HG03064 (cell line): ENCODE measurements around the gene ROR1.

Experiments
- ATAC-seq: cut with Tn5 transposase; IDR thresholded peaks from one replicate; pipeline ENCODE4 v1.9.1; 2021; ENCODE audit warnings: low read depth; ENCODE audit not compliant: unreplicated experiment

The ROR1 gene

DNA sequence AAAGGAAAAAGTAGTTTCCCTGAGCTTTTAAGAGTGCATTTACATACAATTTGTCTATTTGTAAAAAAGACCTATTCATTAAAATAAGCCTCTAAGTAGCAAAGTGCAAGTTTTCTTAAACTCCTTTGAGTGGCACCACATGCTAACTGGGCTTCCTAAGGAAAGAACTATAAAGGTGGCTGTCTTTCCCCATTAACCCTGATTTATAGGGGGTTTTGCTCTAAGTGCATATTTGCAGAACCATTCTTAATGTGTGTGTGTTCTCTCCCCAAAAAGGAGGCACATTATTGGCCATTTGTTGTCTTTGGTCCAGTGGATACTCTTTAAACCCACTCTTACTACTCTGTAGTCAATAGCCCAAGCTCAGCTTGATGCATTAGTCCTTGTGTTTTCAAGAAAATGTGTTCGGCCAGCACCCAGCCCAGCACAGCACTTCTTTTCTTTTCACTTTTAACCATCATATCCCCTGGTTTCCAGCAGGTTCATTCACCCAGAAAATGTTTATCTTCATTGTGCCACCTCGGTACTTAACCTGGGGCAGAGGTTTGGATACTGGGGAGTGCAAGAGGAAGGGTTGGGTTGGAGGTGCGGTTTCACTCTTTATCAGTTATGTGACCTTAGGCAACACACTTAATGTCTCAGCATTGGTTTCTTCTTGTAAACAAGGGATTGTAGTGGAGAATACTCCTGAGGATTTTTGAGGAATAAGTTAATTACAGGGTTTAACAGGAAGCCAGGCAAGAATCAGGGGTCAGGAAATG, 267.7 kb downstream of the ROR1 start:
- ATAC-seq = no peak

DNA sequence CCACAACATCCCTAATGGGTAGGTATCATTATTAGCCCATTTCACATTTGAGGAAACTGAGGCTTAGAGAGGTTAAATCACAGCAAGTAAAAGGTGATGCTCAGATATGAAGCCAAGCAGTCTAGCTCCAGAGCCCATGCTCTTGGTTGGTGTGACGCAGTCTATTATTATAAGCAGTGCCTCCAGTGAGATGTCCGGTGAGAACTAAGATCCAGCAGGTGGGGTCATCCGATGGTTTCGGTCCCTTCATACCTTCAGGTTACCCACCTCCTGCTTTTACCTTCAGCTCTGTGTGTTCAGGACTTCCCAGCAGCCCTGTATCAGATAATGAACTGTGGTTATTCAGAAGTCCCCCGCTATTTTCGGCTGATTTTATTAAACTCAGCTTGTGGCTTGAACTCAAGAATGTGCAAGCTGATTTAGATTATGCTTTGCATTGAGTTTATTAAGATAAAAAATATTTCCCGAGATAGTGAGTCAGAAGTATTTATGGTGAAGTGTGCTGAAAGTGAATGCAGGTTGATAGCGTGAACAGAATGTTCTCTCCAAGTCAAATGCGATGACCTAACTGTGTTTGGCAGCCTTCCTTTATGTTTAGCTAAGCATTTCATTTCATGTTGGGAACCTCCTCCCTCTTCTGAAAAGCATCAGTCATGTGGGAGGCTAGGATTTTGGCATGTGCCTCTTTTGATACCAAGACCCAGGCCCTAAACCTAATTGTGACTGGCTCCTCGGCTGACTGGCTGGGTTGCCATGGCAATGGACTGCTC, 268.7 kb downstream of the ROR1 start:
- no peak for ATAC-seq

DNA sequence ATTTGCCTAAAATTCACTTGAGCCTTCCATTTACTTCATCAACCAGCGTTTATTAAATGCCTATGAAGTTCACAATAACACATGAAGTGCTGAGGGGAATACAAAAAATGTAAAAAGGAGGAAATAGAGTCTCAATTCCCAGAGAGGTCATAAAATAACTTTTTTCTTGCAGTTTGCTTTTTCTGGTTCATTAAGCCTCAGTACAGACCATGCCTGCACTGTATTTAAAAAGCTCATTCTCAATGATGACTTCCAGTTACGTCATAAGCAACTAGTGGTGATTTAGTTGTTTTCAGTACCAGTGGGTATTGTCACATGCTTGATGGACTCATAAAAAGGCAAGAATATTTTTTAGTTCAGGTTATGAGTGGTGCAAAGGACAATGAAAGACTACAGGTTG, 269.5 kb downstream of the ROR1 start:
- no peak for ATAC-seq

DNA sequence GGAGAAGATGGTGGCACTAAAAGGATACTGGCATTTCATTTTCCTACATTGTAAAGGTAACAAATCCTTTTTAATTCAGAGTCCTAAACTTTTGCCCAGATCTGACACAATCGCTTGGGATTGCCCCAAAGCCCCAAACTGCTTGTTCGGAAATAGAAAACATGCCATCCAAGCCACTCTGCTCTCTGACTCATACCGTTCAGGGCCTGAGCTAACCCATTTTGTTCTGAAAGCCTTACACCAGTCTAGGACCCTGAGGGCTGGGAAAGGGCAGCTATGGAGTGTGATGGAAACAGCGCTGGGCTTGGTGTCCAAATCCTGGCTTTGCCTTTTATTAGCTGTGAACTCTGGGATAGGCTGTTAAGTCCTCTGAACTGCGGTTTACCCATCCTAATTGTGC, 270.2 kb downstream of the ROR1 start:
- ATAC-seq = no peak

DNA sequence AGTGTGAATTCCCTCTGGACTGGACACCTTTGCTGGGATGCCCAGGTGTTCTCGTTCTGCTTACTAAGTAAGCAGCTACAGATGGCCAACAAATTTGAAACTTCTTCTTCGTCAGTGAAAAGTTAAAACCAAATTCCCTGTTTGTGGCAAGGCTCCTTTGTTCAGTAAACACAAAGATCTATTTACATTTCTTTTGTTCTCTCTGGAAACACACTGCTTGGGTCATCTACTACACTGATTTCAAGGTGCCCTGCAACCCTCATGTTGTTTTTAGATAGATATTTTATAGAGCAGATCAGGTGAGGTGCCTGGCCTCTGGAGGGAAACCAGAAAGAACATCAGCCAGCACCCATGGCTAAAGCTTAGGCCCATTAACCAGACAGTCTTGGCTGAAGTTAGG, 272.4 kb downstream of the ROR1 start:
- ATAC-seq = no peak

DNA sequence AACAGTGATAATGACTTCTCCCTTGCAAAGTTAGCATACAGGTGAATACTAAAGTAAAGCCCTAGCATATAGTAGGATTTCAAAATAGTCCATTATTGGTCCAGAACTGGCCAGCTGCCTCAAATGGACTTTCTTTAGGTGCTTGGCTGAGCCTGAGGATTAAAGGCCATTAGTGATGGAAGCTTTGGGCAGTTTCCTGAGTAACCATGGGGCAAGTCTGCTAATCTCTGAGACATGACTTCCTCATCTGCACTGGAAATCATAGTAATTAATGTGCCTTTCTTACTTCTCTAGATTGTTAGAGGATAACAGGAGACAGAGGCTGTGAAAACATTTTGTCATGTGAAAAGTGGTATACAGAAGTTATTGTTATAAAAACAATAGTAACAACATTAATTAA, 273.1 kb downstream of the ROR1 start:
- no peak for ATAC-seq

DNA sequence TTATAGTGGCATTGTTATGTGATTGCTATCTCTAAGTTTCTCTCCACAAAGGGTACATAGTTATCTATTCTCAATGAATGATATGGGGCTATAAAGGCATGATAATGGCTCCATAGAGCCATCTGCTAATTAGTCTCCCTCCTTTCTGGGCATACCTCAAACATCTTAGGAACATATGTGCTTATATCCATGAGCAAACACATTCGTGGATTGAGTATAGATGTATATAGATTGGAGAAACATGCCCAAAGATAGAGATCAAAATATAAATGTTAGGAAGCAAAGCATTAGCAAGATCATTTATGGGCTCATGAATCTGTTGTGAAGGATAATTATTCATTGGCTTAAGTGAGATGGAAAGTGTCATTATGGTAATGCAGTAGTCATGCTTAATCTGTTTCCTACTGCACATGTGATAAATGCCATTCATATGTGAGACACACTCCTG, 273.8 kb downstream of the ROR1 start:
- ATAC-seq = no peak

DNA sequence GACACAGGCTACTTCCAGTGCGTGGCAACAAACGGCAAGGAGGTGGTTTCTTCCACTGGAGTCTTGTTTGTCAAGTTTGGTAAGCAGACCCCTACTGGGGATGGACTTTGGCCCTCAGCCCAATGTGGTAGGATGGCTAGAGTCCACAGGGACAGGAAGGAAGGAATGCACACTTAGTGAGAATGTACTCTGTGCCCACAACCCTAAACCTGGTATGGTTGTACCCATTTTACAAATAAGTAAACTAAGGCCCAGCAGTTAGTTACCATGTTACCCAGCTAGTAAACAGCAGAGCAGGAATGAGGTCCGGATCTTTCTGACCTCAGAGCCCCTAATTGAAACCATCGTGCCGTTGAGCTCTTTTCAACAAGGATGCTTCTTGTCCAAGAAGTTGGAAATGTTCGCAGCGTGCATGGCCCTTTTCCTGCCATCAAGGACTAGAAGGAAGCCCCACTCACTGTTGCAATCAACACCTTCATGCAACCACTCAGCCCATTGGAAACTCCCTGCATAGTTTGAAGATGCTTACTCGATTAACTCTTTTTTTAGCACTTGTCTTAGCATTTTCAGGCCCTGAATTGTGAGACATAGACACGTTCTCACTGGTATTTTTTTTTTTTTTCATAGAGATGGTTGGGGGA, 276.2 kb downstream of the ROR1 start:
- no peak for ATAC-seq

DNA sequence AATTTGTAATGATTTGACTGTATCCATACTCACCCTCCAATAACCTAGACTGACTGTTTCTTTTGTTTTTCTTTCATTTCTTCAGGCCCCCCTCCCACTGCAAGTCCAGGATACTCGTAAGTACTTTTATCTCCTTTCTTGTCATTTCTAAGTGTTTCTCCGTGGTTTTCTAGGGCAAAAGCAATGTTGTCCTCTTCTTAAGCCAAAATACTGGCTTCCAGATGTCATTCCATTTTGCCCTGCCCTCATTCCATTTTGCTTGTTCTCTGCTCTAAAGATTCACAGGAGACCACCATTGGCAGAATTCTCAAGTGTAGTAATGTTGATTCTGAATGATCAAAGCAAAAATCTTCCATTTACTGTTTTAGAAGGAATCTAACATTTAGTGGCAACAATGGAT, 276.8 kb downstream of the ROR1 start:
- no peak for ATAC-seq

DNA sequence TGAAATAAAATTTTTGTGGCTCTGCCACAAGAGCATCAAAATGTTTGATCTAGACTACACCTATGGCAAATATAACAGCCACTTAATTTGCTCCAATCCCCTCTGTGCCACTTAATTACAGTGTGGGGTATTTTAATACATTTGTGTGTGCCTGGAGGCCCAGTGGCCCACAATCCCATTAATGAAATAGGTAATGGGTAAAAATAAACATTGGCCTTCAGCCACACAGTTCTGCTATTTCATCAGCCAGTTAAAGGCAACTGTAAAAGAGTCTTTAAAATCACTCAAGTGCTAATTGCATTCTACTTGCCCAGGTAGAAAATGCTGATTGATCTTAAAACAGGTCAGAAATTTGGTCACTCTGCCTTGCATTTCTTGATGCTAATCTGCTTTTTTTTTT, 278.0 kb downstream of the ROR1 start:
- ATAC-seq = no peak

DNA sequence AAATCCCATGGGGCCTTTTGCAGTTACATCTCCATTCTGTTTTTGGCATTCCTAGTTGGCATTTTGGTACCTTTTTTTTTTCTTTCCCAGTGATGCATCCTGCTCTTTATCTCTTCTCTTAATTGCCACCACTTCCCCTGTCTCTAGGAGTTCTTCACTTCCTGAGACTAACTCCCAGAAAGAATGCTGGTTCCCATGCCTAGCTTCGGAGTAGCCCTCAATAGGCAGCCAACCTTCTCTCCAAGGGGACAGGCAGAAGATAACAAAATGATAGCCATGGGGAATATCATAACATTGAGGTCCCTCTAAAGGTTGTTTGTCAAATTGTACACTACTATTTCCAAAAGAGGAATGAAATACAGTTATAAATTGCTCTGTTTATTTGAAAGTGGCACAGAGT, 279.0 kb downstream of the ROR1 start:
- no peak for ATAC-seq

DNA sequence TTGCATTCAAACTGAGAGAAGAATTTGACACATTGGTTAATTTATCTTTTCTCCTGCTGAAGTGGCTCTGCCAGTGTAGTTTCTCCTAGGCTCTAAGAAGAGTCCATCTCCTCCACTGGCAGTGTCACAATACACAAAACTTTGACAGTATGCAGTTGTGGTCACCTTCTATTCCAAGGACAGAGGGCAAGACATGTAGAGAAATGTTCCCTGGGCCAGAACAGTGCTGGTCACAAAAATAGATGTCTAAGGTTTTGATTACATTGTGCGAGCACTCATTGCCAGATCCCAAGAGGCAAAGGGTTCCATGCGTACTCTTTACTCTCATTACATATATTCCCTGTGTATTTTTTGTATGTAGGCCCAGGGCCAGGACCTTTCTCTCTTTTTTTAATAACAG, 281.5 kb downstream of the ROR1 start:
- ATAC-seq = no peak

DNA sequence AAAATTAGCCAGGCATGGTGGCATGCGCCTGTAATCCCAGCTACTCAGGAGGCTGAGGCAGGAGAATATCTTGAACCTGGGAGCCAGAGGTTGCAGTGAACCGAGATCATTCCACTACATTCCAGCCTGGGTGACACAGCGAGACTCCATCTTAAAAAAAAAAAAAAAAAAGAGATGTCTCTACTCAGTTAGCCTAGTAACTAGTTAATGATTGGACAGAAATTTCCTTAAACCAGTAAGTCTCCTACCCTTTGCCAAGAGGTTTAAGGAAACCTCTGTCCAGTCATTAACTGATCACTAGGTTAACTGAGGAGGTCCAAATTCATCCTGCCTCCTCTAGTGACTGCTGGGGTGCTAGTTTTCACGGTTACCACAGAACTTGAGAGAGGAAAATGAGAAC, 285.7 kb downstream of the ROR1 start:
- ATAC-seq = no peak

DNA sequence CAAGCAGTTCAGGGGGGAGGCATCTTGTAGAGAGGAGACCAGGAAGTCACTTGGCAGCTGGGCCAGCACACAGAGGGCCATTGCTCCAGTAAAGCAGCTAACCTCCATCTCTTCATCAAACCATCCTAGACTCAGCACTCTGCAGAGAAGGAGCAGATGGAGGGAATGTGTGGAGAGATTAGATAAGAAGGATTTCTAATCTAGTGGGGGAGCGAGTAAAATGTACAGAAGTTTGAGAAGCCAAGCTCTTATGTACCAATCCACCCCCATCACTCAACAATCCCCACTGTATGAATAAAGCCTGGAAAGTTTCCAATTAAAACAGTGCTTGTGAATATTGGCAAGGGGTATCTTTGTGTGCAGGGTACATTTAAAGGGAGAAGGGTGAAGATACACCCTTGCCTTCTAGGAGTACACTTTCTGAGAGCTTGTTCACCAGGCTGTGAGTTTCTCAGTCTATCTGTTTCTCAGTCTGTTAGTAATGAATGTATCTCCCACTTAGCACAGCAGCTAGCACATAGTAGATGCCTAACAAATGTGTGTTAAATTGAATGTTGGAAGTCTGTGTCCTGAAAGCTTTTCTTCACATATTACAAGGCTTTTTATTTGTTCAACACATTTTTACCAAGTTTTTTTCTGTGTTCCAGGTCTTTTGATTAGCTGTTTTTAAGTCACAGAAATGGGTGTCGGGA, 286.9 kb downstream of the ROR1 start:
- ATAC-seq = no peak

DNA sequence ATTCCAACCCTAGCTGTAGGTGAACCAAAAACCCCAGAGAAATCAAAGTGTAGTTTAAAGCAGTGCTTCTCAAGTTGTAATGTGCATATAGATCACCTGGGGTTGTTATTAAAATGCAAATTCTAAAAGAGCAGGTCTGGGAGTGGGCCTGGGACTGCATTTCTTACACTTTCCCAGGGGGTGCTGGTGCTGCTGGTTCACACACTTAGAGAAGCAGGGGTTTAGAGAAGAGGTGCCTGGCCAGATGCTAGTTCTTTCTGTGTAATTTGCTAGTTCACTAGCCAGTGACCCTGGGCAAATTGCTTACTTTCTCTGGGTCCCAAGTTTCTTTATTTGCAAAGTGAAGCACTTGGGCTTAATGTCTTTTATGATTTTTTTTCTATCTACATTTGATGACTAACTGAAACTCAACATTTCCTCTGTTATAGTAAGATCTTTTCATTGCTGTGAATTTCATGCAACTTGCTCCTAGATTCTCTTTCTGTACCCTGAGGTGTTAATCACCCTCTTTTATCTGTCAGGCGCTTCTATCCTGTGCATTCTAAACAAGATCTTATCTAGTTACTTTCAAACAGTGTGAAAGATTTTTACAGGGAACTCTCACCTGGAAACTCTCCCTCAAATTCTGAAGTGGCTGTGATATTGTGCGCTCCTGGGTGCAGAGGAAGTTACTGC, 287.8 kb downstream of the ROR1 start:
- no peak for ATAC-seq

DNA sequence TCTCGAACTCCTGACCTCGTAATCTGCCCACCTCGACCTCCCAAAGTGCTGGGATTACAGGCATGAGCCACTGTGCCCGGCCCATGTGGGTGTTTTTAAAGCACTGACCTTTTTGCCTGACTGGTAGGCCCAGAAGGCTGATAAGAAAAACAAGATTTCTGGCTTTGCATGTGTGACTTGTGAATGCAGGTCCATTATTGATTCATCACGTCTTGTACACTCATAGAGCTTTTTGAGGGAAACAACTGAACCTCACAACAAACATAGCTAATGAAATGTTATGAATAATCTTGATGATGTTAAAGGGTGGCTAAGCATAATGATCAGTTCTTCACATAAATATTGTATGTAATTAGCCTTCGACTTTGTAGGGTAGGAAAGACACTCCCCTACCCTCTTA, 288.7 kb downstream of the ROR1 start:
- no peak for ATAC-seq

DNA sequence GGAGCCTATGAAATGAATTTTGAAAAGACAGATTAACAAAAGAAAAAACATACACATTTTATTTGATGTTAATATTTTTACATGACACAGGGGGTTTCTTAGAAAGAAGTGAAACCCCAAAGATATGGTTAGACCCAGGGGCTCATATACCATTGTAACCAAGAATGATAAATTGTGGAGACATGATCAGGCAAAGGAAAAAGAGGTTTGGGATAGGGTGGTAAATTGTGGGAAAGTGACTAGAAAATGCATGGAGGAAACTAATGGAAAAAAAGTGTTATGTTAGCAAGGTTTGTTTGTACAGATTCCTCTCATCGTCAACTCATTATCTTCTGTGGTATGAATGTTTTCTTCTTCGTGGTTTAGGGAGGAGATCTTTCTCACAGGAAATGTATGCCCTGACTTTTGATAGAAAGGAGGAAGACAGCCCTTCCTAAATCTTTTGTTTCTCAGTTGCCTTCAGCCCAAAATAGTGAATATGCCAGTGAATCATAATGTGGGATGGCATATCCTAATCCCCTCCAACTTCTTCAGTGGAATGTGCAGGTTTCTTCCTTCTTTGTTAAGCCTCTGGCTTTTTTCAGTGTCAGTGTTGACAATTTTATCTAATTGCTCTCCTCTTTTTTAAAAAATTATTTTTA, 289.2 kb downstream of the ROR1 start:
- no peak for ATAC-seq

DNA sequence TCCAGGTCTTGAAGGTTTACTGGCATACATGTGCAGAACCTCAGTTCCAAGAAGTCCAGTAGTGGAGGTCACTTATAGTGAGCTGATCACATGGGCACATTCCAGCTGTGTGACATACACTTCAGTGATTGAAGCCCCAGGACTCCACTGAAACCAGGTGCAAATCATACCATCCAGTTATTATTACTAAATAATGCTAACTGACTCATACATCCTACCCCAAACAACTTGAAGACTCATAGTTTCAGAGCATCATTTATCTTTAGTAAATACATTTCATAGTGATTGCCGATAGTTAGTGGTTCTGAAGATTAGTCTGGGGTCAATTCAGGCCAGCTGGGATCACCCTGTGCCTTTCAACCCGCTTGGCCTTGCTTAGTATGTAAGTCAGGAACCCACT, 291.8 kb downstream of the ROR1 start:
- ATAC-seq = no peak

DNA sequence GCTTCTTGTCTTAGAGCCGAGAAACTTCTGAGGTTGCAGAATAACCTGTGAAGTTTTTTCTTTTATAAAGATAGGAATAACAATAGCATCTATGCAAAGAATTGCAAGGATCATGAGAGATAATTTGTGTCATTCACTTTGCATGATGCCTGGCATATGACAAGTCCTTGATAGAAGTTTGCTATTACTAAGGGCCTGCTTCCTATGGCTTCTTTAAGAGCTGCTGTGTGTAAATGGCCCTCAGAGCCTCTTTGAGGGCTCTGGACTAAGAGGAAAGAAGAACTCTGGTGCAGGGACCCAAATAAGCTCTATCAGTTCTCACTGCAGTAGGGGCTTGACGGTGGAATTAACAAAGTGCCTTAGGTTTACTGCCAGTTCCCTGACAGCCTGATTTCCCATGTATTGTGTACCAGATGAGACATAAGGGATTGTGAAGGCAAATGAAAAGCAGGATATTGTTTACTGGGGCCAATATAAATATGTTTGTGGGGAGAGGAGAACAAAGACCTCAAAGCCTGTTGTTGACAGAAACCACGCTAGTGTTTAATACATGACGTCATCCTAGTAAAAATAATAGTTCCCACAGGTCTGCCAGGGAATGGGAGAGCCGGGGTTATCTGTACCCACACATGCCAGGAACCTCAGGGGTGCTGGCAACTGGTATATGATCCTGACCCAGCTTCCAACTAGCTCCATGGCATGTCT, 298.4 kb downstream of the ROR1 start:
- ATAC-seq = no peak
